Thoracic aorta (tissue), 2 donors: ENCODE results near the gene RACGAP1. TPM values are rescaled to one million over a fixed set of nuclear protein-coding genes. Genes with fewer than 3 reads are reported as not detected.

Experiments
- ATAC-seq: fragments of 150-250 bp; one replicate; pipeline ENCODE4 v1.8.0; 2017; ENCODE audit warnings: low read depth; ENCODE audit not compliant: insufficient number of reproducible peaks, low FRiP score
- DNase-seq: peaks from one replicate; pipeline ENCODE4 v3.0.0-alpha.2; 2020; ENCODE audit warnings: low spot score
- H3K27ac ChIP-seq, 2 donors: fragments of 200-600 bp; sonication (generic); 1 replicate in 1 of 2; 2 replicates in 1 of 2; pipeline ENCODE4 v1.5.1; 2016; ENCODE audit warnings: mild to moderate bottlenecking in 2 of 2, moderate library complexity in 2 of 2
- H3K27me3 ChIP-seq: fragments of 200-600 bp; sonication (generic); replicated peaks from 2 replicates; pipeline ENCODE4 v1.6.0; 2016; ENCODE audit warnings: mild to moderate bottlenecking; ENCODE audit not compliant: insufficient read depth
- H3K36me3 ChIP-seq: fragments of 200-600 bp; sonication (generic); one replicate; pipeline ENCODE4 v1.5.1; 2016
- H3K4me1 ChIP-seq, 2 donors: fragments of 200-600 bp; sonication (generic); 1 replicate in 1 of 2; 2 replicates in 1 of 2; pipeline versions ENCODE4 v1.5.1 to v1.6.0; 2016; ENCODE audit warnings: low read depth in 2 of 2, mild to moderate bottlenecking in 1 of 2; ENCODE audit not compliant: control insufficient read depth in 1 of 2
- H3K4me3 ChIP-seq: fragments of 200-600 bp; sonication (generic); 2 replicates; pipeline ENCODE4 v1.5.1; 2016; ENCODE audit warnings: mild to moderate bottlenecking
- H3K9me3 ChIP-seq: fragments of 200-600 bp; sonication (generic); 2 replicates; pipeline ENCODE4 v1.5.1; 2016
- CTCF ChIP-seq: fragments of 200-600 bp; sonication (generic); IDR thresholded peaks from one replicate; pipeline ENCODE4 v1.5.1; 2019; ENCODE audit warnings: antibody characterized with exemption
- total RNA-seq, 2 donors: library from RNA; depleted of rRNA; stranded (reverse); fragments of >200 nt; gene quantifications; one replicate each; pipeline versions ENCODE4 v1.1.0 to v1.2.3, GENCODE V29; 2016

The RACGAP1 gene
- total RNA-seq, 2 donors from 2014 or later, result 3.0 to 4.8 TPM

DNA sequence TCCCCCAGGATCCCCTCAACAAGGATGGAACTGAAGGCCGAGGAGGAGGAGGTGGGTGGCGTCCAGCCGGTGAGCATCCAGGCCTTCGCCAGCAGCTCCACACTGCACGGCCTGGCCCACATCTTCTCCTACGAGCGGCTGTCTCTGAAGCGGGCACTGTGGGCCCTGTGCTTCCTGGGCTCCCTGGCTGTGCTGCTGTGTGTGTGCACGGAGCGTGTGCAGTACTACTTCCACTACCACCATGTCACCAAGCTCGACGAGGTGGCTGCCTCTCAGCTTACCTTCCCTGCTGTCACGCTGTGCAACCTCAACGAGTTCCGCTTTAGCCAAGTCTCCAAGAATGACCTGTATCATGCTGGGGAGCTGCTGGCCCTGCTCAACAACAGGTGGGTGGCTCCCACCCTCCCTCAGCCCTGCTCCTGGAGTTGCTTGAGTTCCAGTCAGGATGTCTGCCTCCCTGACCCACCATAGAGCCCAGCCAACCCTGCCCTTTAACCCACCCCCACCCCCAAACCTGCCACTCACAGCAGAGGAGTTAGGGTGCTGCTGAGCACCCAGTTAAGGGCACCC lies 33.5 kb upstream of the RACGAP1 start:
- Histone ChIP-seq H3K9me3 (no peaks in the 10 kb centered on the region), H3K27ac (no peak overlapping the region), H3K4me1 (peaks cover 17 to 22% of the 10 kb centered on the region in 2 donors), H3K4me3 (no peak overlapping the region), H3K36me3 (no peaks in the 10 kb centered on the region), H3K27me3 (no peaks in the 10 kb centered on the region)
- DNase-seq (no peak), ATAC-seq (no peak)
- TF ChIP-seq CTCF, result no peak

GRCh38 chr12:50057896-50058670 lies 32.8 kb upstream of the RACGAP1 start:
- Histone ChIP-seq H3K27ac (no peak overlapping the region), H3K4me3 (peak overlapping the region; percentile 84), H3K9me3 (no peaks in the 10 kb centered on the region), H3K36me3 (no peaks in the 10 kb centered on the region), H3K4me1 (peaks cover 17 to 22% of the 10 kb centered on the region in 2 donors), H3K27me3 (no peaks in the 10 kb centered on the region)
- DNase-seq (no peak), ATAC-seq (no peak)
- no peak for TF ChIP-seq CTCF

- ATAC-seq (no peak), DNase-seq (no peak)
- no peak for TF ChIP-seq CTCF
- Histone ChIP-seq H3K4me1 (peaks cover 17 to 22% of the 10 kb centered on the region in 2 donors), H3K27me3 (no peaks in the 10 kb centered on the region), H3K36me3 (no peaks in the 10 kb centered on the region), H3K27ac (no peak within 1 kb of the TSS), H3K9me3 (no peaks in the 10 kb centered on the region), H3K4me3 (peak within 1 kb of the TSS; percentile 84)
These were observed 31.9 kb upstream of the RACGAP1 start, which contains the start of gene ASIC1 for GRCh38 chr12:50057000-50057841. TSS of gene ASIC1 (plus strand) at chr12:50057596. CDS start at chr12:50058767, 1,171 bp downstream.

DNA sequence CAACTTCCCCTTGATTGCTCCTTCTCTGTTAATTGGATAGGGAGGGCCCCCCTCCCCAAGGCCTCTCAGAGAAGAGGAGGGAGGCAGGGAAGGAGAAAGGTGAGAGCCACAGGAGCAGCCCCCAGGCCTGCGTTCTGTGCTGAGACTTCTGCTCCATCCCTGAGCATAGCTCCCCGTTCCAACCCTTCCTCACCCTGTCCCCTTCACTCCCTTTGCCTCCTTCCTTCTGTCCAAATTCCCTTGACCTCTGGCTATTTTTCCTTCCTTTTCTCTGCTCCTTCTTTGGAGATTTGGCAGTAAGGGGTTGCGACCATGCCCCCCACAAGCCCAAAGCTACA lies 31.3 kb upstream of the RACGAP1 start:
- peaks cover 17 to 22% of the 10 kb centered on the region in 2 donors for H3K4me1 ChIP-seq
- peak overlapping the region; percentile 84 for H3K4me3 ChIP-seq
- H3K27me3 ChIP-seq, result no peaks in the 10 kb centered on the region
- H3K36me3 ChIP-seq, result no peaks in the 10 kb centered on the region
- H3K9me3 ChIP-seq, result no peaks in the 10 kb centered on the region
- DNase-seq (no peak), ATAC-seq (no peak)
- H3K27ac ChIP-seq, result no peak overlapping the region
- no peak for TF ChIP-seq CTCF
